ENCODE measurements around the gene TNIK. TPM values are rescaled to one million over a fixed set of nuclear protein-coding genes. Genes with fewer than 3 reads are reported as not detected.

TNIK gene
- total RNA-seq, 2 donors from 2014 or later = 9.0 to 11.6 TPM

GRCh38 chr3:171065732-171066131 lies 394.5 kb downstream of the TNIK start:
- Histone ChIP-seq H3K27ac (no peak overlapping the region), H3K4me1 (no peaks in the 10 kb centered on the region), H3K9me3 (no peaks in the 10 kb centered on the region), H3K36me3 (no peaks in the 10 kb centered on the region), H3K27me3 (no peaks in the 10 kb centered on the region), H3K4me3 (no peak overlapping the region)
- no peak for DNase-seq (ENCODE audit: low spot score)
- no peak for TF ChIP-seq CTCF (IDR thresholded peaks at IDR 0.05)

GRCh38 chr3:171064461-171064860 lies 395.7 kb downstream of the TNIK start:
- no peak overlapping the region for H3K4me3 ChIP-seq
- no peaks in the 10 kb centered on the region for H3K27me3 ChIP-seq
- H3K27ac ChIP-seq = no peak overlapping the region
- no peaks in the 10 kb centered on the region for H3K9me3 ChIP-seq
- no peak for DNase-seq (ENCODE audit: low spot score)
- no peaks in the 10 kb centered on the region for H3K4me1 ChIP-seq
- TF ChIP-seq CTCF (IDR thresholded peaks at IDR 0.05) = no peak
- no peaks in the 10 kb centered on the region for H3K36me3 ChIP-seq

GRCh38 chr3:171061749-171062148 lies 398.5 kb downstream of the TNIK start:
- Histone ChIP-seq H3K4me3 (no peak overlapping the region), H3K4me1 (no peaks in the 10 kb centered on the region), H3K36me3 (no peaks in the 10 kb centered on the region), H3K27ac (no peak overlapping the region), H3K9me3 (no peaks in the 10 kb centered on the region), H3K27me3 (no peaks in the 10 kb centered on the region)
- no peak for TF ChIP-seq CTCF (IDR thresholded peaks at IDR 0.05)
- DNase-seq (ENCODE audit: low spot score) = no peak

DNA sequence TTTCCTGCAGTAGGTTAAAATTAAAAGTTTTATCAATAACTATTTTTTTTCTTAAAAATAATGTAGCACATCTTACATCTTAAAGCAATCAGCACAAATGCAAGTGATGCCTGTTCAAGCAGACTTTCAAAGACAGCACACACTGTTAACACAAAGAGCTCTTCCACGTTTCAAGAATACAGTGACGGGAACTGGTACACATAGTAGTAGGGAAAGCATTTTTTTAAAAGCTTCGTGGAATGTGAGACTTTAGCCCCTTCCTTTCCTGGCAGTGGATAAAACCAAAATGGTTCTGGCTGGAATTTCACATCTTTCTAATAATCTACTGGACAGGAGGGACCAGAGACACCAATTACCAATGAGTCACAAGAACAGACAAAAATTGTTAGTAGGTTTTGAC lies 400.2 kb downstream of the TNIK start:
- Histone ChIP-seq H3K4me3 (no peak overlapping the region), H3K4me1 (no peaks in the 10 kb centered on the region), H3K27me3 (no peaks in the 10 kb centered on the region), H3K9me3 (no peaks in the 10 kb centered on the region), H3K27ac (no peak overlapping the region), H3K36me3 (no peaks in the 10 kb centered on the region)
- DNase-seq (ENCODE audit: low spot score) = no peak
- TF ChIP-seq CTCF (IDR thresholded peaks at IDR 0.05) = no peak

- H3K27me3 ChIP-seq = no peaks in the 10 kb centered on the region
- TF ChIP-seq CTCF (IDR thresholded peaks at IDR 0.05) = no peak
- no peak for DNase-seq (ENCODE audit: low spot score)
These were observed 401.2 kb downstream of the TNIK start for GRCh38 chr3:171058873-171059603.

DNA sequence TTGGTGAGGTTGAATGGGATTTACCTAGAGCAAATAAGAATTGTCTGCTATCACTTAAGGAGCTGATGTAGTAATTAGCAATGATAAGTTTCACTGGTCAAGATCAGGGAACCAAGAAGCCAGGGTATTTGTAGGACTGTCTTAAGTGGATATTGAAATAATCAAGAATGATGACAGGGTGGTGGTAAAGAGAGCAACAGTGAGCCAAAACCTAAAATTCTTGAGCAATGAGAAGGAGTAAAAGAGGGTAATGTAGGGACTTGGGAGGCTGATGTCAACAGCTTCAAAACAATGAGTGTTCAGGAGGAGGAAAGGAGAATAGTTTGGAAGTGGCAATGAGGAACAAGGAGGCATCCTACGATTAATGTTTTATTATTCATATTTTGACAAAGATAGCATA lies 402.1 kb downstream of the TNIK start:
- no peak for DNase-seq (ENCODE audit: low spot score)
- TF ChIP-seq CTCF (IDR thresholded peaks at IDR 0.05) = no peak

More at GRCh38 chr3:171058873-171059603, 401.2 kb downstream of the TNIK start:
- Histone ChIP-seq H3K4me1 (no peaks in the 10 kb centered on the region), H3K4me3 (no peak overlapping the region), H3K9me3 (no peaks in the 10 kb centered on the region), H3K36me3 (no peaks in the 10 kb centered on the region), H3K27ac (no peak overlapping the region)

More for the DNA sequence above, 402.1 kb downstream of the TNIK start:
- no peak overlapping the region for H3K27ac ChIP-seq
- H3K27me3 ChIP-seq = no peaks in the 10 kb centered on the region
- no peaks in the 10 kb centered on the region for H3K4me1 ChIP-seq
- H3K9me3 ChIP-seq = no peaks in the 10 kb centered on the region
- H3K4me3 ChIP-seq = no peak overlapping the region
- no peaks in the 10 kb centered on the region for H3K36me3 ChIP-seq

Data from right atrium auricular region (tissue), 2 donors.